ENCODE results near the gene RBFOX1.

Gene RBFOX1

GRCh38 chr16:7332611-7333010 lies at the start of gene RBFOX1:
RBFOX1 (plus strand) TSS chr16:7332845.
- DNase-seq = no peak

- no peak for DNase-seq
Measured at GRCh38 chr16:7284780-7285179, 47.9 kb upstream of the RBFOX1 start.

GRCh38 chr16:7285520-7285919 lies 47.1 kb upstream of the RBFOX1 start:
- no peak for DNase-seq

- DNase-seq = no peak
Measured at GRCh38 chr16:7289299-7289698, 43.3 kb upstream of the RBFOX1 start.

GRCh38 chr16:7290682-7291081 lies 42.0 kb upstream of the RBFOX1 start:
- DNase-seq = no peak

GRCh38 chr16:7294020-7294419 lies 38.6 kb upstream of the RBFOX1 start:
- no peak for DNase-seq

- peak; percentile 6 for DNase-seq
Measured at GRCh38 chr16:7303052-7303610, 29.5 kb upstream of the RBFOX1 start.

GRCh38 chr16:7303660-7304200 lies 28.9 kb upstream of the RBFOX1 start:
- no peak for DNase-seq

GRCh38 chr16:7304279-7304678 lies 28.4 kb upstream of the RBFOX1 start:
- no peak for DNase-seq

GRCh38 chr16:7304958-7305357 lies 27.7 kb upstream of the RBFOX1 start:
- no peak for DNase-seq

GRCh38 chr16:7313170-7313569 lies 19.5 kb upstream of the RBFOX1 start:
- no peak for DNase-seq

GRCh38 chr16:7314163-7314562 lies 18.5 kb upstream of the RBFOX1 start:
- no peak for DNase-seq

- no peak for DNase-seq
Measured at GRCh38 chr16:7315813-7316212, 16.8 kb upstream of the RBFOX1 start.

GRCh38 chr16:7316281-7316888 lies 16.3 kb upstream of the RBFOX1 start:
- DNase-seq = no peak

GRCh38 chr16:7317982-7318381 lies 14.7 kb upstream of the RBFOX1 start:
- no peak for DNase-seq

GRCh38 chr16:7318686-7319085 lies 14.0 kb upstream of the RBFOX1 start:
- no peak for DNase-seq

- DNase-seq = no peak
Measured at GRCh38 chr16:7319514-7319913, 13.1 kb upstream of the RBFOX1 start.

- no peak for DNase-seq
Measured at GRCh38 chr16:7321661-7322060, 11.0 kb upstream of the RBFOX1 start.

GRCh38 chr16:7324321-7324720 lies 8.3 kb upstream of the RBFOX1 start:
- no peak for DNase-seq

- no peak for DNase-seq
Measured at GRCh38 chr16:7325834-7326233, 6.8 kb upstream of the RBFOX1 start.

- DNase-seq = no peak
Measured at GRCh38 chr16:7330709-7331108, 1.9 kb upstream of the RBFOX1 start.

- DNase-seq = no peak
Measured at GRCh38 chr16:7331997-7332396, 648 bp upstream of the RBFOX1 start.

- DNase-seq = no peak
Measured at GRCh38 chr16:7333180-7333725, 608 bp downstream of the RBFOX1 start.

GRCh38 chr16:7334801-7335560 lies 2.3 kb downstream of the RBFOX1 start:
- DNase-seq = no peak
